Measurements from ENCODE around the gene PCSK9.

The PCSK9 gene

DNA sequence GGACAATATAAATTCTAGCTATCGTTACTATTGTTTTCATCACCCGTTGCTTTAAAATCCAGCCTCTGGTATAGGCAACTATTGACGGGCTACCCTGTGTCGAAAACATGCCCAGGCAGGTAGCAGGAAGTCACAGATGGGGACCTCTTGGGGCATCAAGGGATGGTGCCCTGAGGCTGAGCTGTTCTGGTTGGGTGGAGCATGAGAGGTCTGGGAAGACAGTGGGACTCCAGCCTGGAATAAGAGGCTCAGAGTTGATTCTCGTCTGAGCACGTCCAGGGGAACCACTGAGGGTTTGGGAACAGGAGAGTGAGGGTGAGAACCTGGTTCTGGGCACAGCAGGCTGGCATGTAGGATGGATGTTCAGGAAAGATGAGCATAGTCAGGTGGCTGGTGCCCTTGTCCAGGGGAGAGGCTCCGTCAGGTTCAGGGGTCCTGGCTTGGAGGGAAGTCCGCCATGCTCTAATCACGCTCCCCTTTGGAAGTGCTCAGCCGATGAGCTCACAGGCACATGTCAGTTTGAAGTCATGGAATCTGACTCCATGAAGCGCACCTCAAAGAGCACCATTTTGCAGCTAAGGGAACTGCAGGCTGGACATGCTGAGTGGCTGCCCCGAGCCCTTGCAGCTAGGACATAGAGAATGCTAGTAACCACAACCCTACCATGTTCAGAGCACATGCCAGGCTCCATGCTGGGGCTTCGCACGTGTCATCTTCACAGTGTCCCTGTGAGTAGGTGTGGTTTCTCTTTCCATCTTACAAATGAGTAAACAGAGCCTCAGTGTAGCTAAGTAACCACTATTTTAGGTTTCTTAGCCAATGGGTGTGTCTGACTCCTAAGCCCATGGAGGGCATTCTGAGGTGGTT is 21.0 kb downstream of the PCSK9 start:
- DNase-seq (ENCODE audit: low read depth): peak; percentile 27

DNA sequence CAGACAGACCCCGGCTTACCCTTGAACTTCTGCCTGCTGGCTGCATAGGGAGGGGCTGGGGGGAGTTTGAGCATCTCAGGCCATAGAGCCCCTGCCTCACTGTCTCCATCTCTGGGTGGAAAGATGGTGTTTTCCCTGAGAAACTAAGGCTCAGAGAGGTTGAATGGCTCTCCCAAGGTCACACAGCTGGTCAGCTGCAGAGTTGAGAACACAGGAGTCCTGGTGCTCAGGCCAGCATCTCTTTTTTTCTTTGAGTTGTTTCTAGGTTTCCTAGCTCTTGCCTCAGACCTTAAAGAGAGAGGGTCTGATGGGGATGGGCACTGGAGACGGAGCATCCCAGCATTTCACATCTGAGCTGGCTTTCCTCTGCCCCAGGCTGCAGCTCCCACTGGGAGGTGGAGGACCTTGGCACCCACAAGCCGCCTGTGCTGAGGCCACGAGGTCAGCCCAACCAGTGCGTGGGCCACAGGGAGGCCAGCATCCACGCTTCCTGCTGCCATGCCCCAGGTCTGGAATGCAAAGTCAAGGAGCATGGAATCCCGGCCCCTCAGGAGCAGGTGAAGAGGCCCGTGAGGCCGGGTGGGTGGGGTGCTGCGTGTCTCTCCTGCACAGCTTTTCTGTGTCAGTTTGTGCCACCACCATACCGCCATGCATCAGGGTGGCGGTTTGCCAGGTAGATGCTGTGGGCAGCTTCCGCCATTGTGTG is 21.8 kb downstream of the PCSK9 start:
- no peak for DNase-seq (ENCODE audit: low read depth)

DNA sequence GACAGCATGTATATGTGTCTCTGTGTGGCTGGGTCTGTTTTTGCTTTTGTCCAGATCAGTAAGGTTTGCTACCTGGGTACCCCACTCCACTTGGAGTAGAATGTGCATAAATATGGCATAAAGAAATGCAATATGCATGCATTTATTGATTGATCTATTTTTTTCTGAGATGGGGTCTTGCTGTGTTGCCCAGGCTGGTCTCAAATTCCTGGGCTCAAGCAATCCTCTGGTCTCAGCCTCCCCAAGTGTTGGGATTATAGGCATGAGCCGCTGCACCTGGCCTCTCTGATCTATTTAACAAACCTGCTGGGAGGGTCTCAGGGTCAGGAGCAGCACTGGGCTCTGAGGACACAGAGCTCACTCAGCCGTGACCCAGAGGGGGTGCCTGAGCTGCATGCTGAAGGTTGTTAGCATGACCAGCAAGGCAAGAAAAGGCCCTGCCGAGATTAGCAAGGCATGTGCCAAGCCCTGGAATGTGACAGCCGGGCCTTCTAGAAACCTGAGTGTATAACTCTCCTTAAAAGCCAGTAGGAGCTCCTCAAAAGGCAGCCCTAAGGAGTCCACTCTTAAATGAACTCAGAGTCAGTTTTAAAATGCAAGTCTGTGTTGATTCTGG is 22.5 kb downstream of the PCSK9 start:
- no peak for DNase-seq (ENCODE audit: low read depth)

DNA sequence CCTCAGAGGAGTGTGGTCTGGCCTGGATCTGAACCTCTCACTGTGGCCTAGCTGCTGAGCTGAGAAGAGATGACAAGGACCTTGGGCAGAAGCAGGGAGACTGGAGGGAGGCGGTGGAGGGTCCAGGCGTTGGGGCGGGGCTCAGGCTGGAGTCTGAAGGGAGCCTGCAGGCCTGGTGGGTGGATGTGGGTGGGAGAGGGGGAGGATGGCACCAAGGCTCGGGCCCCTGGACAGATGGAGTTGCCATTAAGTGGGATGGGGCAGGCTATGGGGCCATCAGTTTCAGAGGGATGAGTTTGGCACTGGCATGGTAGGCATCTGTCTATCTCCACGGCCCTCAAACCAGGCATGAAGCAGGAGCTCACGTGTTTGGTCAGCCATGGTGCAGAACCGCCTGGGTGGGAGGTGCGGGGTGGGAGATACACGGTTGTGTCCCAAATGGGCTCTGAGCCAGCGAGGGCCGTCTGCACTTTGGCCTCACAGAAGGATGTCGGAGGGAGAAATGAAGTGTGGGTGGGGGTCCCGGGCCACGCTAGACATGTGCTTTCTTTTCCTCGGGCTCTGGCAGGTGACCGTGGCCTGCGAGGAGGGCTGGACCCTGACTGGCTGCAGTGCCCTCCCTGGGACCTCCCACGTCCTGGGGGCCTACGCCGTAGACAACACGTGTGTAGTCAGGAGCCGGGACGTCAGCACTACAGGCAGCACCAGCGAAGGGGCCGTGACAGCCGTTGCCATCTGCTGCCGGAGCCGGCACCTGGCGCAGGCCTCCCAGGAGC is 23.6 kb downstream of the PCSK9 start:
- no peak for DNase-seq (ENCODE audit: low read depth)

DNA sequence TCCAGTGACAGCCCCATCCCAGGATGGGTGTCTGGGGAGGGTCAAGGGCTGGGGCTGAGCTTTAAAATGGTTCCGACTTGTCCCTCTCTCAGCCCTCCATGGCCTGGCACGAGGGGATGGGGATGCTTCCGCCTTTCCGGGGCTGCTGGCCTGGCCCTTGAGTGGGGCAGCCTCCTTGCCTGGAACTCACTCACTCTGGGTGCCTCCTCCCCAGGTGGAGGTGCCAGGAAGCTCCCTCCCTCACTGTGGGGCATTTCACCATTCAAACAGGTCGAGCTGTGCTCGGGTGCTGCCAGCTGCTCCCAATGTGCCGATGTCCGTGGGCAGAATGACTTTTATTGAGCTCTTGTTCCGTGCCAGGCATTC is 24.2 kb downstream of the PCSK9 start:
- DNase-seq (ENCODE audit: low read depth): no peak

DNA sequence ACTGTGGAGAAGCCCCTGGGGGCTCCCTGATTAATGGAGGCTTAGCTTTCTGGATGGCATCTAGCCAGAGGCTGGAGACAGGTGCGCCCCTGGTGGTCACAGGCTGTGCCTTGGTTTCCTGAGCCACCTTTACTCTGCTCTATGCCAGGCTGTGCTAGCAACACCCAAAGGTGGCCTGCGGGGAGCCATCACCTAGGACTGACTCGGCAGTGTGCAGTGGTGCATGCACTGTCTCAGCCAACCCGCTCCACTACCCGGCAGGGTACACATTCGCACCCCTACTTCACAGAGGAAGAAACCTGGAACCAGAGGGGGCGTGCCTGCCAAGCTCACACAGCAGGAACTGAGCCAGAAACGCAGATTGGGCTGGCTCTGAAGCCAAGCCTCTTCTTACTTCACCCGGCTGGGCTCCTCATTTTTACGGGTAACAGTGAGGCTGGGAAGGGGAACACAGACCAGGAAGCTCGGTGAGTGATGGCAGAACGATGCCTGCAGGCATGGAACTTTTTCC is 24.8 kb downstream of the PCSK9 start:
- DNase-seq (ENCODE audit: low read depth): no peak

DNA sequence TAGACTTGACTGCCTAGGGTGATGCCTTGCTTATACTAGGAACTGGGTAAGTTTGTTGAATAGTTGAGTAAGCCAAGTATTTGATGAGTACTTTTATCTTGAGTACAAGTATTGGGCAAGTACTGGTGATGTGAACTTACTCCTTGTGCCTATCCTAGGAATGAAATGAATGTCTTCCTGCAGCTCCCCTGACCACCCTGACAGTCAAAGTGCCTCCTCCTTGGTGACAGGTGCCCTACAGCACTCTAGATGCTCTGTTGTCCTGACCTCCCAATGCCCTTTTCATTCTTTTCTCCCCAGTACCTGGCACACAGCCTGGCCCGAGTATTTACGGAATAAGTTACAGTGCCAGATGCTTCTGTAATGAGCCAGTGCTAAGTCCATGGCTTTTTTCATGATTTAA is 25.5 kb downstream of the PCSK9 start:
- no peak for DNase-seq (ENCODE audit: low read depth)

DNA sequence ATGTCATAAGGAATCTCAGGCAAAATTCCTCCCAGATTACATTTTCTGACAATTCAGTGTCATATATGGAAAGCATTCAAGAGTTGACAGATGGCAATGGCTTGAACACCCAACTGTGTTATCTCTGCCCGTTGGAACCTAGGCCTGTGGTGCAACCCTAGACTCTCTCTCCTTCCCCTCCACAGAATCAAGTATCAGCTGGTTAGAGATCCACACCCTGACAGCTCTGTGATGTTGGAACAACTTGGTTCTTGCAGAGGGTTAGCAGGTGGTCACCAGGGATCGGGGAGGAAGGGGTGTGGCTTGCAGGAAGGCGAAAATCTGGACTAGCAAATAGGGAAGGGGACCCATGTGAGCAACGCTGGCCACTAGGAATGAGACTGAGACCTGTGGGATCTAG is 26.3 kb downstream of the PCSK9 start:
- no peak for DNase-seq (ENCODE audit: low read depth)

DNA sequence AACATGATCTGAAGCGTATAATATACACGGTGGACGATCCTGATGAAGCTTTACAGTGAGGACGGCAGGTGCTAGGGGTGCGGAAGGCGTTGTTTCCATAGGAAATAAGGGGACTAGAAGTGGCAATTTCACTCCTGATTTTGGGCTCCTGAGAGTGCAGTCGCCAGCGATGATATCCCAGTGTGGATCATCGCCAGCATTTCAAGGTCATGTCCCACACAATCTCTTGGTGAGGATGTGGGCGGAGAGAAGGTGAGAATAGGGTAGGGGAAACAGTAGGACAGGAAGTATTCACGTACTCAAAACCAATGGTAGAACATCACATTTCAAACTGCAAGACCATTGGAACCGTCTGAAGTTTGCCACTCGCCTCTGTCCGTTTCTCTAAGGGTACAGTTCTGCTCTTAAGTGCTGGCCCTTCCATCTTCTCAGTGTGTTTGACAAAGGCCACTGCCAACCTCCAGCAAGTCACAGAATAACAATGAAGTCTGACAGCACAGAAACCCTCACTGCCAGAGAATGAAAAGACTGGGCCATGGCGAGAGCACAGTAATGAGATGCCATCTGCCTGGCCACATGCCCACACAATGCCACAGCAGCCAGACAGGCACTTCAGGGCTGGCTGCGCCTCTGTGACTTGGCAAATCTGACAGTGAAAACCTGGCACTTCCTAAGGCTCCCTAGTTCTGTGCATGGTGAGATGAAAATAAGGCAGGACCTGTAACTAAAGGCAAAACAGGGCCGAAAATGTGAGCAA is 27.9 kb downstream of the PCSK9 start:
- DNase-seq (ENCODE audit: low read depth): no peak

DNA sequence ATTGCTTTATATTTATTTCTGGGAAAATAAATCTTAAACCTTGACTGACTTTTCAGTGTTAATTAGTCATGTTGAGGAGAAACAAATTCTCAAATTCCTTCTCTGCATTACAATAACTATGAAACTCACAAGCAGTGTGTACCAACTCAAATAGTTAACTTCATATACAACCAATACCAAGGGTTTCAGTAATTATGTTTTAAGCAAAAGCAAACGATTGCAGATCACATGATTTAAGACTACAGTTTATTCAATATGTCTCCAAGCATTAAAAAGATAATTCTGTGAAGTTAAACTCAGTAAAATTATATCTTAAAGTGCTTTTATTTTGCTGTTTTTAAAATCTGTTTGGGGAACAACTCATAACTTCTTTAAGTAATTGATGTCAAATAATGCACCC is 28.6 kb downstream of the PCSK9 start:
- no peak for DNase-seq (ENCODE audit: low read depth)

DNA sequence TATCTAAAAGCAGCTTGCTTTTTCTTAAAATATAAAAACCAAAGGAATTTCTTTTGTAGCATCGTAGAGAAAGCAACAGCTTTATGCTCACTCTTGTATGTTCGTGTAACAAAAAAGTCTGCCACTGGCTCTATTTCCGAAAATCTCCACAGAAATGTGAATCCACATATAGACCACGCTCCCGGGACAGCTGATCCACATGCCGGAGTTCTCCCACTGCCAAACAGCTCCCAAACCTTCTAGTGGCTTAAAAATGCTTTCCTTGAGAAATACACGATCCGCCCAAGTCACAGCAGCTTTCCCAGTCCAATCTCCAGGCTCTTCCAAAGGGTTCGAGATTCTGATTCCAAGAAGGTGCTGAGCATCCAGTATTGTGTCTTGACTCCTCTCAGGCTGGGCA is 29.3 kb downstream of the PCSK9 start:
- no peak for DNase-seq (ENCODE audit: low read depth)

DNA sequence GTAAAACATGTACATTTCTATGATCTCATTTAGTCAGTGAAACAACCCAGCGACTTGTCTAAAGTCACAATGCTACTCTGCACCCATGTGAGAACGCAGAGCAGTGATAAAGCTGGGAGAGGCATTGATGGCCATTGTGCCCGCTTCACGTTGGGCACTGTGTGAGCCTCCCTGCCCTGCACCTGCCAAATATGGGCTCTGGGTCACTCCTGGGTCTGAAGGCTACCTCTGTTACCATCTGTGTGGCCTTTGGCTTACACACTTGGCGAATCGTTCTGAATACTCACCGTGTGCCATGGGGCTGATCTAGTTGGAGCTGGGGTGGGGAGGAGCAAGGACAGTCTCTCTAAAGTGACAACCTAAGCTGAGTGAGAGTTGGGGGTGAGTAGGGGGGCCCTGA is 29.9 kb downstream of the PCSK9 start:
- DNase-seq (ENCODE audit: low read depth): no peak

DNA sequence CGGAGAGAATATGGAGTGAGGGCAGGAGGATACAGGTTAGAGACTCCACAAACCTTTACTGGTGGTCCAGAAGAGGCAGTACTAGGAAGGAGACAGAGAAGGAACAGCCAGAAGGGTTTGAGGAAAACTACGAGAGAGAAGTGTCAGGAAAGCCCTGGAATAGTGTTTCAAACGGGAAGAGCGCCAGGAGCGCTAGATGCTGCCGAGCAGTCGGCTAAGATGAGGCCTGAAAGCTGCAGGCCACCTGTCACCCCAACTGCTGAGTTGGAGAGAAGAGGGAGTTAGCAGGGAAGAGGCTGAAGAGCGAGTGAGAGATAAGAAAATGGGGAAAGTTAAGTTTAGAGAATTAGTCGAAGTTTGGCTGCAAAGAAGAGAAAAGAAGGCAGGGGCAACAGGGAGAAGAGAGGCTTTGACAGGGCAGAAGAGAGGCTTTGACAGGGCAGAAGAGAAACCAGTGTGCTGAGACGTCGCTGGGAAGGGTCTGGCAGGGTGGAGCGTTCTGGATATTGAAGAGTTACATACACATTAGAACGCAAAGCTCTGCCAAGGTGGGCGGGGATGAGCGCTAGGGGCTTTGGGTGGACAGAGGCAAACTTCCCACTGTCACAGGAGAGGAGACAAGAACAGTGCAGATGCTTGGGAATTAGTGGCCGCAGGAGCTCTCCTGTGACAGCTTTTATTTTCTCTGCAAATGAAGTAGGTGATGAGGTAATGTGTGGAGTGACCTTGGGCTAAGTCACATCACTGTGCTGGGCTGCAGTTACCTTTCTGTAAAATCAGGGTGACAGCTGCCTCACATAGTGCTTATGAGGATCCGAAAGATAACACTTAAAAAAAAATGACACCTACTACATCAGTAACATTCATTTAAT is 31.2 kb downstream of the PCSK9 start:
- DNase-seq (ENCODE audit: low read depth): no peak

DNA sequence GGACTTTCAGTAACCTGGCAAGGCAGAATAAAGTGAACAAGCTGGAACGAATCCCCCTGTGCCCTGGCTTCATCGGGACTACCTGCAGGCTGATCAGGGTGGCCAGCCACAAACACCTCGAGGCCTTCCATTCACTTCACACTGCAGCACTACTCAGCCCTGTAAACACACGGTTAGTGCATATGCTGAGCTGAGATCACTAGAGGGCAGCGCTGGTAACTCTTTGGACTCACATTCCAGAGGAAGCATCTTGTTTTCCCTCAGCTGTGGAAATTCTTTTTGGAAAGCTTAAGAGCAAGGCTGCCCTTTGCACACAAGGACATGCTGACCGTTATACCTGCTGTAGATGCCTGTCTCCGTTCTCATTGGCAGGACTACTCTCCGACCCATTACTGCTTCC is 32.1 kb downstream of the PCSK9 start:
- no peak for DNase-seq (ENCODE audit: low read depth)

DNA sequence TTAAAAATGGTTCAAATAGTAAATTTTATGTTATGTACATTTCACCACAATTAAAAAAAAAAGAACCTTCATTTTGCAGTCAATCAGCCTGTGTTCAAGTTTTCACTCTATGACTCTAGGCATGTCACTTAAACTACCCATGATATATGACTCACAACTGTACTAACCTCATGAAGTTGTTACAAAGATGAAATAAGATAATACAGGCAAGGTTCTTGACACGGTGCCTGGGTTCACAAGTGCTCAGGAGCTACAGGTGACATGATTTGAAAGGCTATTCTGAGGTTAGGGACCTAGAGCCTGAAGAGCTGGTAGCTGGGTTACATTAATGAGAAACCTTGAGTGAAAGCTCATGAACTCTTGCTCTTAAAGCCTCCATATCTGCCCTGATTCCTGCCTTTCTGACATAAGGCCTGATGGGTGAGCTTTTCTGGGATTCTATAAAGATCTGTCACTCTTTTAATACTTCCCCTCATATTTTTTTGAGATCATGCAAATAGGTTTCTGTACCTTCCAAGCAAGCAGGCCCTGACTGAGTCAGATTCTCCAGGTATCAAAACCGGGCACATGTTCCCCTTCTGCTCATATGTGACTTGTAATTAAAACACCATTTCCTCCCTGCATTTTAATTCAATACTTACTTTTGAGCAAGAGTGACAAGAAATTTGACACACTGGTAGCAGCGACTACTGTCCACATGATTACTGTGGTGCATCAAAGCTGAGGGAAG is 34.0 kb downstream of the PCSK9 start:
- DNase-seq (ENCODE audit: low read depth): peak; percentile 9

DNA sequence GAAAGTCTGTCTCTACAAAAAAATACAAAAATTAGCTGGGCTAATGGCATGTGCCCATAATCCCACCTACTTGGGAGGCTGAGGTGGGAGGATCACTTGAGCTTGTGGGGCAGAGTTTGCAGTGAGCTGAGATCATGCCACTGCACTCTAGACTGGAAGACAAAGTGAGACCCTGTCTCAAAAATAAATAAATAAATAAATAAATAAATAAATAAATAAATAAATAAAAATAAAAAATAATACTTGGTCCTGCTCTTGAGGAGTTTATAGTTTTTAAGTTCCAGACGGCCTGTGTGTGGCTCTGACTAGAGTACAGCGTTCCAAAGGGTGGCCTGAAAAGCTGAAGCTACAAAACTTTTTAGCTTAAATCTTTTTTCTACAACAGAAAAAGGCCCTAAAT is 35.1 kb downstream of the PCSK9 start:
- no peak for DNase-seq (ENCODE audit: low read depth)

DNA sequence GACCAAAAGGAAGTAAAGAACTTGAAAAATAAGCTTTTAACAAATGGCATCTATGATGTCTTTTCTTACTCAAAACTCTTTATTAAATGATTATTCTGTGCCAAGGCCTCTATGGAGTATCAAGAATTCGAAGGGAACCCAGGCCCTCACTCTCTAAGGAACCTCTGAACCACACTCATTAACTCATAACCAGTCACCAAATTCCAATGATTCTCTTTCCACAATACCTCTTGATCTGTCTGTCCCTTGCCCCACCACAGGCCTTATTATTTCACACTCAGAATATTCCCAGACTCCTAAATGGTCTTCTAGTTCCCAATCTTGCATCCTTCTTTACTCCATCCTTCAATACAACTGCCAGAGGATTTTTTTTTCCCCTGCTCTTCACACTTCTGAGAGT is 37.0 kb downstream of the PCSK9 start:
- DNase-seq (ENCODE audit: low read depth): no peak

DNA sequence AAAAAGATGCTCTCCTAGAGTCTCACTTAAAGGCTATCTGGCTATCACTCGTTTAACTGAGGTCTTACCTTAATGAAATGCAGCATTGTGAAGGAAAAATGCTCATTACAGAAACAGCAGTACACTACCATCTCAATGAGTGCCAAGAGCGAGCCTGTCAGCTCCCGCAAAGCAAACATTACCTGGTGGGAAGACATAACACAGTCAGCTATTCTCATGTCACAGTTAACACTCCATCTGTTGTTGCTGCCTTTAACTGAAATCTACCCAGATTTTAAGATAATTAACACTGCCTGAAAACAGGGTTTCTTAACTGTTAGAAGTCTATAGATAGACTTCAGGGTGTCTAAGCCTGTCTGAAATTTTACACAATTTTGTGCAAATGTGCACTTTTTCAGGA is 39.1 kb downstream of the PCSK9 start:
- no peak for DNase-seq (ENCODE audit: low read depth)

DNA sequence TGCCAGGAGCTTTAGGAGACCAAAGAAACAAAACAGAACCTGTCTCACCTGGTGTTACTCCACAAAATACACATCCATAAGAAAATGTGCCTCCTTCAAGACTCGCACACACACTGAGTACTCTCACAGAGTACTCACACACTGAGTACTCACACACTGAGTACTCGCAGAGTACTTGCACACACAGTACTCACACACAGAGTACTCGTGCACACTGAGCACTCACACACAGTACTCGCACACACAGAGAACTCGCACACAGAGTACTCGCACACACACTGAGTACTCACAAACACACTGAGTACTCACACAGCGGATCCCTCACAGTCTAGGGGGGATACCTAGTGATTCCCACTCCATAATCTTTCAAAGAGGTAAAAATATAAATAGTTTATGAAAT is 40.3 kb downstream of the PCSK9 start:
- no peak for DNase-seq (ENCODE audit: low read depth)

Data from activated T-cell treated with anti-CD3 and anti-CD28 coated beads for 48 hours (primary cell).